Mammary epithelial cell (primary cell): Measurements from ENCODE around the gene BMPR1A.

ENCODE experiments used
- CTCF ChIP-seq, 2 donors: IDR thresholded peaks in 1 of 2; conservative IDR thresholded peaks in 1 of 2; 2 replicates each; pipeline ENCODE4 v1.5.1; 2011 to 2012; ENCODE audit warnings: inconsistent platforms in 2 of 2, low read length in 2 of 2, mild to moderate bottlenecking in 2 of 2, control low read depth in 1 of 2, low read depth in 1 of 2; ENCODE audit not compliant: insufficient read depth in 1 of 2; ENCODE audit errors: extremely low read depth in 1 of 2
- EZH2 ChIP-seq: IDR thresholded peaks from 2 replicates; pipeline ENCODE4 v1.6.1; 2012; ENCODE audit warnings: low read length, inconsistent platforms, borderline replicate concordance

- TF ChIP-seq CTCF (conservative IDR thresholded peaks at IDR 0.05 in 1 of 2, IDR thresholded peaks at IDR 0.05 in 1 of 2; ENCODE audit: extremely low read depth in 1 of 2, insufficient read depth in 1 of 2, low read depth in 1 of 2, low read length in 2 of 2): no peak
- TF ChIP-seq EZH2: no peak
Observed at GRCh38 chr10:86725980-86726676, 30.3 kb upstream of the BMPR1A start.
